Measurements from ENCODE around the gene ACAD8.

The ACAD8 gene

DNA sequence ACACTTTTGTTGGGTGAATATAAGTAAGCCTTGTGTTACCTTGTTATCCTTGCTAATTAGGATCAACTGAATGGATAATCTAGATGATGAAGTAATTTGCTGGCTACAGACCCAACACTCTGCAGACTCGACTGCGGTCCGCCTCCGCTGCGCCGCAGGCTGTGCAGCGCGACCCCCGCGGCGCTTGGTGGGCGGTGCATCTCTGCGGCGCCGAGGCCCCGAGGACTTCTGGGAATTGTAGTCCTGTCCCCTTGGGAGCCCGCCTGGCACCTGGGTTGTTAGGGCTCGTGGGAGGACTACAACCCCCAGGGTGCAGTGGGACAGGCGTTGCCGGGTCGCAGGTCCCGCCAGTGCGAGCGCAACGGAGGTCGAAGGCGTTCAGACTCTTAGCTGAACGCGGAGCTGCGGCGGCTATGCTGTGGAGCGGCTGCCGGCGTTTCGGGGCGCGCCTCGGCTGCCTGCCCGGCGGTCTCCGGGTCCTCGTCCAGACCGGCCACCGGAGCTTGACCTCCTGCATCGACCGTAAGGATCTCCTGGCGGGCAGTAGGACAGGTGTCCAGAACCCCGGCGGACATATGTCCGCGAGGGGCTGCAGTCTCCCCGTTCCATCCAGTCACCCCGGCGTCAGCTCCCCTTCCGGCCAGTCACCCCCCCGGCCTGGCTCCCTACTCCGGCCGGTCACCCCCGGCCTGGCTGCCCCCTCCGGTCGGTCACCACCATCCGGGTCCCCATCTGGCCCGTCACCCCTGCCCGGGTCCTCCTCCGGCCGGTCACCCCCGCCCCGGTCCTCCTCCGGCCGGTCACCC, at the start of gene ACAD8, which contains the start of gene THYN1:
TSS of gene ACAD8 (plus strand) at position 381 of the 806 bp plus-strand sequence. CDS start at position 414, 33 bp downstream.
TSS of gene THYN1 (minus strand) at position 165 of the 806 bp plus-strand sequence. CDS start 470 bp downstream, outside the sequence.
- H3K36me3 Mint-ChIP-seq (ENCODE audit: low read depth), result peaks cover 37% of the 10 kb centered on the region
- H3K4me1 Mint-ChIP-seq (ENCODE audit: low read depth), result peaks cover 27% of the 10 kb centered on the region
- intact Hi-C loops (cut with micrococcal nuclease), result loop anchor here (1.0 to 10.0 kb wide), 2 partner anchors 29 to 49 kb away; partner anchors contain the start of gene VPS26B
- peak within 1 kb of the TSS; percentile 96 for H3K4me3 Mint-ChIP-seq
- peak within 1 kb of the TSS; percentile 84 for H3K27ac Mint-ChIP-seq
- peaks cover 2% of the 10 kb centered on the region for H3K27me3 Mint-ChIP-seq
- H3K9me3 Mint-ChIP-seq, result no peaks in the 10 kb centered on the region

DNA sequence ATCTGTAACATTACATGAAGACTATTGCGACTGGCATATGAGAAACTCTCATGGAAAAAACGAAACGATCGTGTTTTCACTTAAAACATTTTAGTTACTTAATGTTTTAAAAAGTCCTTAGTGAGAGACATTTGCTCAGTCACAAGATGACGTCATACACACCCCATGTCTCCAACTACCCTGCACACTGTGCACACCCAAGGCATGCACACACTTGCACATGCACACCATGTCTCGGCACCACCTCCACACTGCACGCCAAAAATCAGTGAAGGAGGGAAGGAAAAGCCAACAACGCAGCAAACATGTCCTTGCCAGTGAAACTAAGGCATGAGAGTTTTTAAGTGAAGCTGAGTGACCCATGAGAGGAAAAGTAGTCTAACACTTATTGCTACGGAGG, 47.6 kb upstream of the ACAD8 start:
- H3K36me3 Mint-ChIP-seq (ENCODE audit: low read depth), result peaks cover 90% of the 10 kb centered on the region
- intact Hi-C loops (cut with micrococcal nuclease), result loop anchor here (10.0 kb wide), 1 partner anchor 49 kb away; the partner anchor contains the start of genes ACAD8 and THYN1
- no peaks in the 10 kb centered on the region for H3K4me1 Mint-ChIP-seq (ENCODE audit: low read depth)
- H3K27ac Mint-ChIP-seq, result no peak overlapping the region
- H3K9me3 Mint-ChIP-seq, result no peaks in the 10 kb centered on the region
- H3K27me3 Mint-ChIP-seq, result no peaks in the 10 kb centered on the region
- H3K4me3 Mint-ChIP-seq, result no peak overlapping the region

DNA sequence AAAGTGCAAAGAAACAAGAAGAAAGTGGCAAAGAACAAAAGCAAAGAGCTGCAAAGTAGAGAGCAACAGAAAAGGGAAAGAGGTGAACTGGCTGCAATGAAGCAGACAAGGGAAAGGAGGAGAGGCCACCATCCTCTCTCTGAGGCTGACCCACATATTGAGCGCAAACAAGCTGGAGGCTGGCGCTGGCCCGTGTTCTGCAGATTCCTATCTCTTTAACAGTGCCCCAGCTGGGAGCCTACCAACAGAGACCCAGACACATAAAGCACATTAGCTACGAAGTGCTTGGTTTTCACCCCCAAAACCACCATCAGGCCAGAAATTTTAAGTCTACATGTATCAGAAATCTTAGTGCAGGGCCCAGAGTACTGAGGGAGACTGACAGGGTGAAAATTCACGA, 47.2 kb upstream of the ACAD8 start:
- Mint-ChIP-seq H3K9me3 (no peaks in the 10 kb centered on the region), H3K4me3 (no peak overlapping the region), H3K4me1 (ENCODE audit: low read depth) (no peaks in the 10 kb centered on the region), H3K27ac (no peak overlapping the region), H3K36me3 (ENCODE audit: low read depth) (peaks cover 89% of the 10 kb centered on the region), H3K27me3 (no peaks in the 10 kb centered on the region)
- intact Hi-C loops (cut with micrococcal nuclease), result loop anchor here (10.0 kb wide), 1 partner anchor 49 kb away; the partner anchor contains the start of genes ACAD8 and THYN1

DNA sequence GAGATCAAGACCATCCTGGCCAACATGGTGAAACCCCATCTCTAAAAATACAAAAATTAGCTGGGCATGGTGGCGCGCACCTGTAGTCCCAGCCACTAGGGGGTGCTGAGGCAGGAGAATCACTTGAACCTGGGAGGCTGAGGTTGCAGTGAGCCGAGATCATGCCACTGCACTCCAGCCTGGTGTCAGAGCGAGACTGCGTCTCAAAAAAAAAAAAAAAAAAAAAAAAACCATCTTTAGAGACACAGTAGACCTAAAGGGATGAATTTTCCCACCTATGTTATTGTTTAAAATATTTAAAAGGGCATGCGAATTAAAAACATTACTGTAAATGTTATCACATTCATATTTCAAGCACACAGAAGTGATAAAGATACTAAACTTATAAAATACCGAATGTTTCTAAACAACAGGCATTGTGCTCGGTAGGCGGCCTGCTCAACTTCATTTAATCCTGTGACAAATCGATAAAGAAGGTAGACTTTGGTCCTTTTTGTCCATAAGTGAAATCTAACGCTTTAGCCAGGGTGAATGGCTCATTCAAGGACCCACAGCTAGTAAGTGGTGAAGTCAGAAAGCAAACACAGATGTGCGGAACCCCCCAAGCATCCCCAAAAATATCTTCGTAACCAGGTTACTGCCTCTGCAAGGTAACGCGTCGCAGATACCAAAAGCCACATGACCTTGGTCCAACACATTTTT, 45.7 kb upstream of the ACAD8 start:
- Mint-ChIP-seq H3K27ac (no peak overlapping the region), H3K36me3 (ENCODE audit: low read depth) (peaks cover 80% of the 10 kb centered on the region), H3K27me3 (no peaks in the 10 kb centered on the region), H3K9me3 (no peaks in the 10 kb centered on the region), H3K4me3 (no peak overlapping the region), H3K4me1 (ENCODE audit: low read depth) (peaks cover 7% of the 10 kb centered on the region)
- intact Hi-C loops (cut with micrococcal nuclease), result loop anchor here (10.0 kb wide), 1 partner anchor 47 kb away; the partner anchor contains the start of genes ACAD8 and THYN1

DNA sequence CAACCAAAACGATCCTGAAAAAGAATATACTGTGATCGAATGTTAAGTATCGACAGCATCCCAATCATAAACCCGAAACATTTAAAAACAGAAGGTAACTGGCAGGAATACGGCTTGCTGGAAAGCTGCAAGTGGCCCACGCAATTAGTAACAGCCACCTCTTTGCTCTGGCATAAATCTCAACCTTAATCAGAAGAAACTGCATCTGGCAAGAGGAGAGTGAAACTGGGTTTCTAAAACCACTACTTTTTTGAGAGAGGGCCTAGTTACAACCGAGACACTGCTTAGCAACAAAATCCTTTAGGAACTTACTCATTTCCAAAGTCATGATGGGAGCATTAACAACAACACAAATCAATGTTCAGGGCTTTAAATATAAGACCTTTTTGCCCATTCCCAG, 37.5 kb upstream of the ACAD8 start:
- intact Hi-C loops (cut with micrococcal nuclease), result no loop called here
- H3K9me3 Mint-ChIP-seq, result no peaks in the 10 kb centered on the region
- peaks cover 62% of the 10 kb centered on the region for H3K36me3 Mint-ChIP-seq (ENCODE audit: low read depth)
- no peak overlapping the region for H3K4me3 Mint-ChIP-seq
- no peaks in the 10 kb centered on the region for H3K27me3 Mint-ChIP-seq
- H3K4me1 Mint-ChIP-seq (ENCODE audit: low read depth), result peaks cover 7% of the 10 kb centered on the region
- no peak overlapping the region for H3K27ac Mint-ChIP-seq

DNA sequence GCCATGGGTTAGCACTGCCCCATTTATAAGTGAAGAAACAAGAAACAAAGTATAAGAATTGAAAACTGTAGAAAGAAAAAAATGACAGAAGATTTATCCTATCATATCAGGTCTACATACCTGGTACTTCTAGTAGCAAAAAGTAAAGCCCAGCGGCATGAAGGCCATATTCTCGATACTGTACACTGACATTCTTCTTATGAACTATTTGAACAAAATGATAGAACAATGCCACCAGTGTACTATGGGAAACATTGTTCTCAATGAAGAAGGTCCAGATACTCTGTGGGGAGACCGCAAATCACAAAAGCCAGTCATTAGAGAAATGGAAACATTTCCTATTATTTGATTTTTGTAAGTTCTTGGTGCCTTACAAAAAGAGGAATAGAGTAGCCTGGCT, 36.6 kb upstream of the ACAD8 start:
- intact Hi-C loops (cut with micrococcal nuclease), result no loop called here
- H3K9me3 Mint-ChIP-seq, result no peaks in the 10 kb centered on the region
- no peak overlapping the region for H3K27ac Mint-ChIP-seq
- peaks cover 59% of the 10 kb centered on the region for H3K36me3 Mint-ChIP-seq (ENCODE audit: low read depth)
- H3K4me3 Mint-ChIP-seq, result no peak overlapping the region
- H3K4me1 Mint-ChIP-seq (ENCODE audit: low read depth), result peaks cover 2% of the 10 kb centered on the region
- no peaks in the 10 kb centered on the region for H3K27me3 Mint-ChIP-seq

DNA sequence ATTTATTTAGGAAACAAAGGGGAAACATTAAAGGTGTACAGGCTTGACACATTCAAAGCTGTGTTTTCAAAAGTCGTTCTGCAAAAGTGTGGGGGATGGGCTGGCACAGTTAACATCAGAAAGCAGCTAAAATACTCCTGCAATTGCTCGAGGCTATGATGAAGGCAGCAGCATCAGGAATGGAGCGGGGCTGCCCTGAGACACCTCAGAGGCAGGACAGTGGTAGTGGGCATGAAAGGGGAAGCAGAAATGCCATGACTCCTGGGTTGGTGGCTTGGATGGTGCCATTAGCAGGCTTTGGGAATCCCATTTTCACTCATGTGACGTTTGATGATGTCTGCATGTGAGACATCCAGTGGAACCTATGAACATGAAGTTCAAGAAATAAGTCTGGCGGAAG, 30.2 kb upstream of the ACAD8 start:
- intact Hi-C loops (cut with micrococcal nuclease), result no loop called here
- peaks cover 36% of the 10 kb centered on the region for H3K36me3 Mint-ChIP-seq (ENCODE audit: low read depth)

DNA sequence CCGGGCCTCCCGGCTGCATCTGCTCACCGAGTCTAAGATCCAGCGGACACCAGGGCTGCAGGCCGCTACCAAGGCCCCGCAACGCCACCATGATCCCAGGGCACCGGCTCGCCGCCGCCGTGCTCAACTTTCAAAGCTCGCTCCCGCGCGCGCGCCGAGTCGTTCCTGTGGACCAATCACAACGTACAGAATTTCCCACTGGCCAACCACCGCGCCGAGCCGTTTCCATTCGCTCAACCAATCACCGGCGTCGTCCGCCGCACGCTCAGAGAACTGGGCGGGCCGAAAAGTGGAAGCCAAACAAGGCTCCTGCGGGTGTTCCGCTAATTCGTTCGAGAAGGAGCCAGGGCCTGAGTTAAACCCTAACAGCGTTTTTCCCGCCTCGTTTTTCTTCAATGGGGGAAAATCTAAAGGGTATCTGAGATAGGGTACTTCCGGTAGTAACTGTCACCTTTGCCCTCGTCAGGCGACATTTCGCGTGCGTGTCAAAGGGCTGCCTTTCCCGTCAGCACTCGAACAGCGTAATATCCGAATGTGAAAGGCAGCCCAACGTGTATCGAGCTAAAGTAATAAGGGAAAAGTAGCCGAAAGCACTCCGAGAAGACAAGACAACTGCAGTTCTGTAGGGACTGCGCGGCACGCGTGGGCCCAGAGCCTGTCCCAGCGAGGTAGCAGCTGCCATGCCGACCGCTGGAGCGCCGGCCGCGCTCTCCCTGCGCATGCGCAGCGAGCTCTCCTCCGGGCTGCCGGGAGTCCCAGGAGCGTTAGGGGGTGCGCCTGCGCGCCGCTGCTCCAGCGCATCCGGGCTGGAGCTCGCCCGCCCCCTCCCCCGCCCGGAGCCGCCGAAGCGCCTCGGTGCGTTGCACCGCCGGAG, 29.3 kb upstream of the ACAD8 start, which contains the start of the genes NCAPD3 and VPS26B:
TSS of gene NCAPD3 (minus strand) at position 132 of the 874 bp plus-strand sequence. CDS start at position 91, 41 bp downstream.
TSS of gene VPS26B (plus strand) at position 836 of the 874 bp plus-strand sequence. CDS start 452 bp downstream, outside the sequence.
- intact Hi-C loops (cut with micrococcal nuclease), result loop anchor here (1.0 kb wide), 1 partner anchor 29 kb away; the partner anchor contains the start of genes ACAD8 and THYN1
- Mint-ChIP-seq H3K9me3 (no peaks in the 10 kb centered on the region), H3K4me1 (ENCODE audit: low read depth) (peaks cover 58% of the 10 kb centered on the region), H3K27me3 (no peaks in the 10 kb centered on the region), H3K4me3 (peak within 1 kb of the TSS; percentile 94), H3K27ac (peak within 1 kb of the TSS; percentile 94), H3K36me3 (ENCODE audit: low read depth) (peaks cover 28% of the 10 kb centered on the region)

More for the DNA sequence above, 30.2 kb upstream of the ACAD8 start:
- no peaks in the 10 kb centered on the region for H3K27me3 Mint-ChIP-seq
- H3K9me3 Mint-ChIP-seq, result no peaks in the 10 kb centered on the region
- H3K27ac Mint-ChIP-seq, result peak overlapping the region; percentile 94
- H3K4me3 Mint-ChIP-seq, result peak overlapping the region; percentile 82
- H3K4me1 Mint-ChIP-seq (ENCODE audit: low read depth), result peaks cover 50% of the 10 kb centered on the region

DNA sequence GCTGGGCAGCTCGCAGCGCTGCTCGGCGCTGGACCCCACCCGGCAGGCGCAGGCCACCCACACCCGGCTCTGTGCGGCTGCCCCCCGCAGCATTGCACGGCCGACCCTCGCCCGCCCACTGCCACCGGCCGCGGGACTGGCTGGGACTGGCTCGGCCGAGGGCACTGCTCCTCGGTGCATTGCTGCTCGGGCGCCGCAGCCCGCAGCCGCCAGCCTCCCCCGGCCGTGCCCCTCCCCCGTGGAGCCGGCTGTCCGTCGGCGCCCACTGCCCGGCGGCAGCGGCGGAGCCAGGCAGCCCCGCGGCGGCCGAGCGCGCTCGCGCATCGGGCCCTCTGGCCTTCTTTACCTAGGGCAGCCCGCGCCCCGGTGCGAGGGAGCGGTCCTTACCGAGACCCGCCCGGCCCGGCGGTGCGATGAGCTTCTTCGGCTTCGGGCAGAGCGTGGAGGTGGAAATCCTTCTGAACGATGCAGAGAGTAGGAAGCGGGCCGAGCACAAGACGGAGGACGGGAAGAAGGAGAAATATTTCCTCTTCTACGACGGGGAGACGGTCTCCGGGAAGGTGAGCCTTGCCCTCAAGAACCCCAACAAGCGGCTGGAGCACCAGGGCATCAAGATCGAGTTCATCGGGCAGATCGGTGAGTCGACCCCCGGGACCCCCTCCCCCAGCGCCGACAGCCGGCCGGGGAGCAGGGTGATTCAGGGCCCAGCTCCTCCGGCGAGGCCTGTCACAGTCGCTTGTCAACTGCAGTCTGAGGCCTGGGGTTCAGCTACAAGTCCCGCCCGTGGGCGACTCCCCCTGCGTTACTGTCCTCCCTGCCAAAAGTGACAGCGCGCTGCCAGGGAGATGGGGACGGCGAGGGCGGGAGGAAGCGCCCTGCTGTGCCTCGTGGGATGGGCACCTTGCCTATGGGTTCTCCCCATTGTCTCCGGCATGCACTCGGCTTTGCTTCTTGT, 28.4 kb upstream of the ACAD8 start:
- H3K4me1 Mint-ChIP-seq (ENCODE audit: low read depth), result peaks cover 67% of the 10 kb centered on the region
- intact Hi-C loops (cut with micrococcal nuclease), result loop anchor here (1.0 kb wide), 1 partner anchor 28 kb away; the partner anchor contains the start of genes ACAD8 and THYN1

DNA sequence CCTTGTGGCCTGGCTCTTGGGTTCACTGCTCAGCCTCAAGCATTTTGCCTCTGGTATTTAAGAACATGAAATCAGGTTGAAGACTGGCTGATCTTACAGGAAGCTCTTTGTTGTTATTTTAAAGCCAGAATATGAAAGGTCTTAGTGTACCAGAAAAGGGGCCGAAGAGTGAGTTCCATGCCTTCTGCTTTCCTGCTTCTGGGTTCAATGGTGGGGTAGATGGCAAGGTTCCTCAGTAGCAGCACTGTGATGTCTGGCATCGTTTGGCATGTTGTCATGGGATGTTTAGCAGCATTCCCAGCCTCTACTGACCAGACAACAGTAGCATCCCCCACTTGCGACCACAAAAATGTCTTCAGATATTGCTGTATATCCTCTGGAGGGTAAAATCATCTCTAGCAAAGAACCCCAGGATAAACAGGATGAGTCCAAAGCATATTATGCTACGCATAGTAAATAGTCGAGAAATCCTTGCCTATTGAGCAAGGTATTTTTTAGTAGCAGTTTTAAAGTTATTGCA, 26.5 kb upstream of the ACAD8 start:
- no peaks in the 10 kb centered on the region for H3K9me3 Mint-ChIP-seq
- peaks cover 86% of the 10 kb centered on the region for H3K4me1 Mint-ChIP-seq (ENCODE audit: low read depth)
- H3K36me3 Mint-ChIP-seq (ENCODE audit: low read depth), result peaks cover 30% of the 10 kb centered on the region
- no peak overlapping the region for H3K4me3 Mint-ChIP-seq
- no peaks in the 10 kb centered on the region for H3K27me3 Mint-ChIP-seq
- no peak overlapping the region for H3K27ac Mint-ChIP-seq
- intact Hi-C loops (cut with micrococcal nuclease), result no loop called here

More for the DNA sequence above, 28.4 kb upstream of the ACAD8 start:
- H3K4me3 Mint-ChIP-seq, result peak overlapping the region; percentile 94
- no peaks in the 10 kb centered on the region for H3K27me3 Mint-ChIP-seq
- peaks cover 29% of the 10 kb centered on the region for H3K36me3 Mint-ChIP-seq (ENCODE audit: low read depth)
- no peaks in the 10 kb centered on the region for H3K9me3 Mint-ChIP-seq
- peak overlapping the region; percentile 94 for H3K27ac Mint-ChIP-seq

DNA sequence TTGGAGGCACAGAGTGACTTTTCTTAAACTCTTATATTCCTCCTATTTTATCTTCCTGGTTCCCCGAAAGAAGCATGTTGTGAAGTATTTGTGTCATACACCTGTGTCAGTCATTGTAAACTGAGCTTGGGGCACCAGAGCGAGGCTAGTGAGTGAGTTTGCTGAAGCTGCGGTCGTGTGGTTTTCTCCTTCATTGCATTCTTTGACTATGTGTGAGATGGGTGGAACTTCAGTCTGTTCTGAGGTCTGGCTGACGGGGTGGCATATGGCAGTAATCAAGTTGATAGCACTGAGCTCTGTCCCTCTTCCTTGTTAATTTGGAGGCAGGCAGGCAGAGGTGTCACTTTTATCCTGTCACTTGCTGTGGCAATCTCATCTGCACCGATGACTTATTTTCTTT, 24.7 kb upstream of the ACAD8 start:
- Mint-ChIP-seq H3K9me3 (no peaks in the 10 kb centered on the region), H3K4me1 (ENCODE audit: low read depth) (peaks cover 79% of the 10 kb centered on the region), H3K27me3 (no peaks in the 10 kb centered on the region), H3K27ac (no peak overlapping the region), H3K36me3 (ENCODE audit: low read depth) (peaks cover 30% of the 10 kb centered on the region), H3K4me3 (no peak overlapping the region)
- intact Hi-C loops (cut with micrococcal nuclease), result no loop called here

DNA sequence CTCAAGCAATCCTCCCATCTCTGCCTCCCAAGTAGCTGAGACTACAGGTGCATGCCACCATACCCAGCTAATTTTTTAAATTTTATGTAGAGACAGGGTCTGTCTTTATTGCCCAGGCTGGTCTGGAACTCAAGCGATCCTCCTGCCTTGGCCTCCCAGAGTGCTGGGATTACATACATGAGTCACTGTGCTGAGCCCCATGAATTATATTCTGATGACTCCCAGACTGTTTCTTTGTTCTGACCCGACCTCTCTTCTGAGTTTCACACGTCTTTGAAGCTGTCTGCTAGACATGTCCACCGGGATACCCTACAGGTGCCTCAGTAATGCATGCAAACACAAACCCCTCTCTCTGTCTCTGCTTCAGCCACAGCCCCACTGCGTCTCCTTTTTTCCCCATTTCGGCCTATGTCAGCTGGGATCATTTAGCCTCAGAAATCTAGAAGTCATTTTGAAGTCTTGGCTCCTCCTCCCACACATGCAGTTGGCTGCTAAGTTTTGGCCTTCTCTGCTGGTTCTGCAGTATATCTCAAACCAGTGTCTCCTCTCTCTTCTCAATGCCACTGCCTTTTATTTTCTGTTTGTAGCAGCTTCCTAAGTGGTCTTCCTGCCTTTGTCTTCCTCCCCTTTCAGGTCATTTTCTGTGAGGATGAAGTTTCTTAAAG, 24.1 kb upstream of the ACAD8 start:
- peaks cover 79% of the 10 kb centered on the region for H3K4me1 Mint-ChIP-seq (ENCODE audit: low read depth)
- intact Hi-C loops (cut with micrococcal nuclease), result no loop called here
- H3K4me3 Mint-ChIP-seq, result no peak overlapping the region
- no peaks in the 10 kb centered on the region for H3K9me3 Mint-ChIP-seq
- H3K27me3 Mint-ChIP-seq, result no peaks in the 10 kb centered on the region
- peak overlapping the region; percentile 7 for H3K27ac Mint-ChIP-seq
- peaks cover 30% of the 10 kb centered on the region for H3K36me3 Mint-ChIP-seq (ENCODE audit: low read depth)

All from dendritic cell treated with granulocyte-macrophage colony-stimulating factor and Interleukin-4, amounts not matched to agents 40 ng/mL and 50 ng/mL, for 4 days (primary cell).